Measurements from ENCODE around the gene FUOM. TPM values are rescaled to one million over a fixed set of nuclear protein-coding genes. Genes with fewer than 3 reads are reported as not detected.
A peak's percentile ranks its signal among the peaks of the same experiment; 100 is the strongest.
"Not testable (repeated sequence)": the region's sequence is repeated elsewhere in the genome, so short reads cannot be mapped to it uniquely, and the experiment has no call there.

The FUOM gene
- polyA plus RNA-seq, 2 donors, result 10.0 to 11.7 TPM

- peak within 1 kb of the TSS; percentile 75 to 90 for H3K4me3 ChIP-seq (ENCODE audit: low read depth in 1 of 2, low read length in 2 of 2)
- no peaks in the 10 kb centered on the region for H3K9me3 ChIP-seq (ENCODE audit: control insufficient read depth in 2 of 2, insufficient read depth in 1 of 2, low read depth in 1 of 2, low read length in 1 of 2)
- H3K27ac ChIP-seq (ENCODE audit: low read depth in 2 of 2, low read length in 1 of 2), result peak within 1 kb of the TSS; percentile 86 to 95
- 1 to 2% methylated on average over 56 to 89 of the region's 89 CpGs for WGBS, 2 donors
- H3K27me3 ChIP-seq (ENCODE audit: control insufficient read depth in 1 of 2, insufficient read depth in 2 of 2, low read length in 2 of 2), result no peaks in the 10 kb centered on the region
- peaks cover 6 to 10% of the 10 kb centered on the region in 2 donors for H3K4me1 ChIP-seq (ENCODE audit: control insufficient read depth in 2 of 2, insufficient read depth in 2 of 2, low read length in 1 of 2)
- peaks cover 4 to 20% of the 10 kb centered on the region in 2 donors for H3K36me3 ChIP-seq (ENCODE audit: control insufficient read depth in 2 of 2, insufficient read depth in 2 of 2, low read length in 1 of 2)
Measured at GRCh38 chr10:133373174-133374090, 15.6 kb upstream of the FUOM start, which contains the start of gene ECHS1. ECHS1 (minus strand) TSS chr10:133373354; CDS start chr10:133373333, 21 bp downstream.

- H3K4me1 ChIP-seq (ENCODE audit: control insufficient read depth in 2 of 2, insufficient read depth in 2 of 2, low read length in 1 of 2), result peaks cover 2 to 10% of the 10 kb centered on the region in 2 donors
Measured at GRCh38 chr10:133372507-133372906, 14.7 kb upstream of the FUOM start.

GRCh38 chr10:133370030-133370786, 12.4 kb upstream of the FUOM start:
- H3K4me1 ChIP-seq (ENCODE audit: control insufficient read depth in 2 of 2, insufficient read depth in 2 of 2, low read length in 1 of 2), result peaks cover 8 to 10% of the 10 kb centered on the region in 2 donors
- 91% methylated on average over 24 of the region's 24 CpGs for WGBS, 2 donors

More at GRCh38 chr10:133372507-133372906, 14.7 kb upstream of the FUOM start:
- Histone ChIP-seq H3K36me3 (ENCODE audit: control insufficient read depth in 2 of 2, insufficient read depth in 2 of 2, low read length in 1 of 2) (peaks cover 4 to 25% of the 10 kb centered on the region in 2 donors), H3K27ac (ENCODE audit: low read depth in 2 of 2, low read length in 1 of 2) (no peak overlapping the region), H3K27me3 (ENCODE audit: control insufficient read depth in 1 of 2, insufficient read depth in 2 of 2, low read length in 2 of 2) (no peaks in the 10 kb centered on the region), H3K4me3 (ENCODE audit: low read depth in 1 of 2, low read length in 2 of 2) (peak overlapping the region; percentile 39 to 75), H3K9me3 (ENCODE audit: control insufficient read depth in 2 of 2, insufficient read depth in 1 of 2, low read depth in 1 of 2, low read length in 1 of 2) (no peaks in the 10 kb centered on the region)
- 27 to 34% methylated on average over 20 of the region's 20 CpGs for WGBS, 2 donors

GRCh38 chr10:133368153-133368552, 10.3 kb upstream of the FUOM start:
- no peak overlapping the region for H3K4me3 ChIP-seq (ENCODE audit: low read depth in 1 of 2, low read length in 2 of 2)
- H3K27me3 ChIP-seq (ENCODE audit: control insufficient read depth in 1 of 2, insufficient read depth in 2 of 2, low read length in 2 of 2), result no peaks in the 10 kb centered on the region
- no peaks in the 10 kb centered on the region for H3K9me3 ChIP-seq (ENCODE audit: control insufficient read depth in 2 of 2, insufficient read depth in 1 of 2, low read depth in 1 of 2, low read length in 1 of 2)
- H3K27ac ChIP-seq (ENCODE audit: low read depth in 2 of 2, low read length in 1 of 2), result no peak overlapping the region
- peaks cover 10 to 48% of the 10 kb centered on the region in 2 donors for H3K36me3 ChIP-seq (ENCODE audit: control insufficient read depth in 2 of 2, insufficient read depth in 2 of 2, low read length in 1 of 2)
- H3K4me1 ChIP-seq (ENCODE audit: control insufficient read depth in 2 of 2, insufficient read depth in 2 of 2, low read length in 1 of 2), result peaks cover 10 to 11% of the 10 kb centered on the region in 2 donors
- 92 to 93% methylated on average over 7 of the region's 7 CpGs for WGBS, 2 donors

More at GRCh38 chr10:133370030-133370786, 12.4 kb upstream of the FUOM start:
- H3K27ac ChIP-seq (ENCODE audit: low read depth in 2 of 2, low read length in 1 of 2), result no peak overlapping the region
- no peaks in the 10 kb centered on the region for H3K27me3 ChIP-seq (ENCODE audit: control insufficient read depth in 1 of 2, insufficient read depth in 2 of 2, low read length in 2 of 2)
- H3K9me3 ChIP-seq (ENCODE audit: control insufficient read depth in 2 of 2, insufficient read depth in 1 of 2, low read depth in 1 of 2, low read length in 1 of 2), result no peaks in the 10 kb centered on the region
- no peak overlapping the region for H3K4me3 ChIP-seq (ENCODE audit: low read depth in 1 of 2, low read length in 2 of 2)
- peaks cover 10 to 42% of the 10 kb centered on the region in 2 donors for H3K36me3 ChIP-seq (ENCODE audit: control insufficient read depth in 2 of 2, insufficient read depth in 2 of 2, low read length in 1 of 2)

- not testable (repeated sequence) for H3K4me3 ChIP-seq (ENCODE audit: low read depth in 1 of 2, low read length in 2 of 2); H3K27ac ChIP-seq (ENCODE audit: low read depth in 2 of 2, low read length in 1 of 2); H3K27me3 ChIP-seq (ENCODE audit: control insufficient read depth in 1 of 2, insufficient read depth in 2 of 2, low read length in 2 of 2); H3K9me3 ChIP-seq (ENCODE audit: control insufficient read depth in 2 of 2, insufficient read depth in 1 of 2, low read depth in 1 of 2, low read length in 1 of 2)
- Histone ChIP-seq H3K4me1 (ENCODE audit: control insufficient read depth in 2 of 2, insufficient read depth in 2 of 2, low read length in 1 of 2) (peaks cover 7 to 11% of the 10 kb centered on the region in 2 donors), H3K36me3 (ENCODE audit: control insufficient read depth in 2 of 2, insufficient read depth in 2 of 2, low read length in 1 of 2) (peaks cover 10 to 54% of the 10 kb centered on the region in 2 donors)
- WGBS, 2 donors, result 90 to 100% methylated on average over 2 to 5 of the region's 7 CpGs
Measured at GRCh38 chr10:133367461-133367860, 9.6 kb upstream of the FUOM start.

GRCh38 chr10:133366751-133367150, 8.9 kb upstream of the FUOM start:
- Histone ChIP-seq H3K27me3 (ENCODE audit: control insufficient read depth in 1 of 2, insufficient read depth in 2 of 2, low read length in 2 of 2) (no peaks in the 10 kb centered on the region), H3K4me1 (ENCODE audit: control insufficient read depth in 2 of 2, insufficient read depth in 2 of 2, low read length in 1 of 2) (peaks cover 6 to 11% of the 10 kb centered on the region in 2 donors), H3K27ac (ENCODE audit: low read depth in 2 of 2, low read length in 1 of 2) (no peak overlapping the region), H3K36me3 (ENCODE audit: control insufficient read depth in 2 of 2, insufficient read depth in 2 of 2, low read length in 1 of 2) (peaks cover 10 to 58% of the 10 kb centered on the region in 2 donors), H3K4me3 (ENCODE audit: low read depth in 1 of 2, low read length in 2 of 2) (no peak overlapping the region), H3K9me3 (ENCODE audit: control insufficient read depth in 2 of 2, insufficient read depth in 1 of 2, low read depth in 1 of 2, low read length in 1 of 2) (no peaks in the 10 kb centered on the region)
- 93 to 94% methylated on average over 13 of the region's 13 CpGs for WGBS, 2 donors

GRCh38 chr10:133366130-133366478, 8.3 kb upstream of the FUOM start:
- WGBS, 2 donors, result 84% methylated on average over 17 of the region's 17 CpGs
- H3K27ac ChIP-seq (ENCODE audit: low read depth in 2 of 2, low read length in 1 of 2), result no peak overlapping the region
- H3K4me3 ChIP-seq (ENCODE audit: low read depth in 1 of 2, low read length in 2 of 2), result no peak overlapping the region
- H3K27me3 ChIP-seq (ENCODE audit: control insufficient read depth in 1 of 2, insufficient read depth in 2 of 2, low read length in 2 of 2), result no peaks in the 10 kb centered on the region
- peaks cover 10 to 58% of the 10 kb centered on the region in 2 donors for H3K36me3 ChIP-seq (ENCODE audit: control insufficient read depth in 2 of 2, insufficient read depth in 2 of 2, low read length in 1 of 2)
- H3K9me3 ChIP-seq (ENCODE audit: control insufficient read depth in 2 of 2, insufficient read depth in 1 of 2, low read depth in 1 of 2, low read length in 1 of 2), result no peaks in the 10 kb centered on the region
- peaks cover 3 to 11% of the 10 kb centered on the region in 2 donors for H3K4me1 ChIP-seq (ENCODE audit: control insufficient read depth in 2 of 2, insufficient read depth in 2 of 2, low read length in 1 of 2)

GRCh38 chr10:133365461-133366129, 7.8 kb upstream of the FUOM start:
- Histone ChIP-seq H3K4me1 (ENCODE audit: control insufficient read depth in 2 of 2, insufficient read depth in 2 of 2, low read length in 1 of 2) (peaks cover 3 to 11% of the 10 kb centered on the region in 2 donors), H3K9me3 (ENCODE audit: control insufficient read depth in 2 of 2, insufficient read depth in 1 of 2, low read depth in 1 of 2, low read length in 1 of 2) (no peaks in the 10 kb centered on the region), H3K36me3 (ENCODE audit: control insufficient read depth in 2 of 2, insufficient read depth in 2 of 2, low read length in 1 of 2) (peaks cover 10 to 56% of the 10 kb centered on the region in 2 donors), H3K4me3 (ENCODE audit: low read depth in 1 of 2, low read length in 2 of 2) (no peak overlapping the region), H3K27ac (ENCODE audit: low read depth in 2 of 2, low read length in 1 of 2) (peak overlapping the region in 1 of 2 donors; percentile 65), H3K27me3 (ENCODE audit: control insufficient read depth in 1 of 2, insufficient read depth in 2 of 2, low read length in 2 of 2) (no peaks in the 10 kb centered on the region)
- WGBS, 2 donors, result 59 to 71% methylated on average over 13 of the region's 13 CpGs
